Measurements from ENCODE around the gene DLG1.

- TF ChIP-seq EGR1 (IDR thresholded peaks at IDR 0.05) = no peak
- TF ChIP-seq TAF1 (IDR thresholded peaks at IDR 0.05; ENCODE audit: low read depth) = no peak
- TF ChIP-seq MAX (IDR thresholded peaks at IDR 0.05) = no peak
- no peak for TF ChIP-seq FOXM1 (IDR thresholded peaks at IDR 0.05; ENCODE audit: borderline replicate concordance, low read depth)
- TF ChIP-seq, protein P1, sequence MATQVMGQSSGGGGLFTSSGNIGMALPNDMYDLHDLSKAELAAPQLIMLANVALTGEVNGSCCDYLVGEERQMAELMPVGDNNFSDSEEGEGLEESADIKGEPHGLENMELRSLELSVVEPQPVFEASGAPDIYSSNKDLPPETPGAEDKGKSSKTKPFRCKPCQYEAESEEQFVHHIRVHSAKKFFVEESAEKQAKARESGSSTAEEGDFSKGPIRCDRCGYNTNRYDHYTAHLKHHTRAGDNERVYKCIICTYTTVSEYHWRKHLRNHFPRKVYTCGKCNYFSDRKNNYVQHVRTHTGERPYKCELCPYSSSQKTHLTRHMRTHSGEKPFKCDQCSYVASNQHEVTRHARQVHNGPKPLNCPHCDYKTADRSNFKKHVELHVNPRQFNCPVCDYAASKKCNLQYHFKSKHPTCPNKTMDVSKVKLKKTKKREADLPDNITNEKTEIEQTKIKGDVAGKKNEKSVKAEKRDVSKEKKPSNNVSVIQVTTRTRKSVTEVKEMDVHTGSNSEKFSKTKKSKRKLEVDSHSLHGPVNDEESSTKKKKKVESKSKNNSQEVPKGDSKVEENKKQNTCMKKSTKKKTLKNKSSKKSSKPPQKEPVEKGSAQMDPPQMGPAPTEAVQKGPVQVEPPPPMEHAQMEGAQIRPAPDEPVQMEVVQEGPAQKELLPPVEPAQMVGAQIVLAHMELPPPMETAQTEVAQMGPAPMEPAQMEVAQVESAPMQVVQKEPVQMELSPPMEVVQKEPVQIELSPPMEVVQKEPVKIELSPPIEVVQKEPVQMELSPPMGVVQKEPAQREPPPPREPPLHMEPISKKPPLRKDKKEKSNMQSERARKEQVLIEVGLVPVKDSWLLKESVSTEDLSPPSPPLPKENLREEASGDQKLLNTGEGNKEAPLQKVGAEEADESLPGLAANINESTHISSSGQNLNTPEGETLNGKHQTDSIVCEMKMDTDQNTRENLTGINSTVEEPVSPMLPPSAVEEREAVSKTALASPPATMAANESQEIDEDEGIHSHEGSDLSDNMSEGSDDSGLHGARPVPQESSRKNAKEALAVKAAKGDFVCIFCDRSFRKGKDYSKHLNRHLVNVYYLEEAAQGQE (IDR thresholded peaks at IDR 0.05; ENCODE audit: low read depth) = no peak
- no peak for TF ChIP-seq USF1 (IDR thresholded peaks at IDR 0.05)
- no peak for TF ChIP-seq TEAD4 (IDR thresholded peaks at IDR 0.05)
- no peak for TF ChIP-seq YY1 (IDR thresholded peaks at IDR 0.05; ENCODE audit: low read depth)
Observed at GRCh38 chr3:197189623-197190022, 108.8 kb downstream of the DLG1 start.
